Measurements from ENCODE around the gene CC2D1A.
A peak's percentile ranks its signal among the peaks of the same experiment; 100 is the strongest.

Gene CC2D1A

GRCh38 chr19:13905634-13906520, at the start of gene CC2D1A, which contains the start of gene BRME1:
CC2D1A (plus strand) TSS chr19:13906201; CDS start chr19:13906442, 241 bp downstream.
BRME1 (minus strand) TSS chr19:13906117; CDS start chr19:13904892, 1,225 bp downstream.
- peak; percentile 95 for DNase-seq
- Histone ChIP-seq H3K27me3 (ENCODE audit: insufficient read depth, low read depth, severe bottlenecking) (no peaks in the 10 kb centered on the region), H3K4me3 (ENCODE audit: low read depth, low read length) (peak within 1 kb of the TSS; percentile 83), H3K27ac (peak within 1 kb of the TSS; percentile 75), H3K9me3 (ENCODE audit: severe bottlenecking) (peaks cover 5% of the 10 kb centered on the region), H3K36me3 (peaks cover 7% of the 10 kb centered on the region)
- no peak for TF ChIP-seq CTCF (IDR thresholded peaks at IDR 0.05; ENCODE audit: low read depth, low read length)

GRCh38 chr19:13856497-13856896, 49.5 kb upstream of the CC2D1A start:
- Histone ChIP-seq H3K36me3 (no peaks in the 10 kb centered on the region), H3K4me3 (ENCODE audit: low read depth, low read length) (no peak overlapping the region), H3K27me3 (ENCODE audit: insufficient read depth, low read depth, severe bottlenecking) (no peaks in the 10 kb centered on the region), H3K9me3 (ENCODE audit: severe bottlenecking) (no peaks in the 10 kb centered on the region), H3K27ac (no peak overlapping the region)
- TF ChIP-seq CTCF (IDR thresholded peaks at IDR 0.05; ENCODE audit: low read depth, low read length) = no peak
- DNase-seq = no peak

GRCh38 chr19:13859361-13859880, 46.6 kb upstream of the CC2D1A start:
- peak; percentile 39 for DNase-seq
- Histone ChIP-seq H3K27me3 (ENCODE audit: insufficient read depth, low read depth, severe bottlenecking) (no peaks in the 10 kb centered on the region), H3K36me3 (no peaks in the 10 kb centered on the region), H3K9me3 (ENCODE audit: severe bottlenecking) (no peaks in the 10 kb centered on the region), H3K4me3 (ENCODE audit: low read depth, low read length) (no peak overlapping the region), H3K27ac (no peak overlapping the region)
- TF ChIP-seq CTCF (IDR thresholded peaks at IDR 0.05; ENCODE audit: low read depth, low read length) = no peak

GRCh38 chr19:13860679-13861391, 45.2 kb upstream of the CC2D1A start:
- H3K27ac ChIP-seq = no peak overlapping the region
- no peak for DNase-seq
- H3K4me3 ChIP-seq (ENCODE audit: low read depth, low read length) = no peak overlapping the region
- TF ChIP-seq CTCF (IDR thresholded peaks at IDR 0.05; ENCODE audit: low read depth, low read length) = no peak
- H3K9me3 ChIP-seq (ENCODE audit: severe bottlenecking) = no peaks in the 10 kb centered on the region
- H3K36me3 ChIP-seq = no peaks in the 10 kb centered on the region
- no peaks in the 10 kb centered on the region for H3K27me3 ChIP-seq (ENCODE audit: insufficient read depth, low read depth, severe bottlenecking)

GRCh38 chr19:13861392-13861713, 44.6 kb upstream of the CC2D1A start:
- Histone ChIP-seq H3K9me3 (ENCODE audit: severe bottlenecking) (no peaks in the 10 kb centered on the region), H3K36me3 (no peaks in the 10 kb centered on the region; the same call in 1 of the 2 replicates), H3K27ac (no peak overlapping the region), H3K4me3 (ENCODE audit: low read depth, low read length) (no peak overlapping the region), H3K27me3 (ENCODE audit: insufficient read depth, low read depth, severe bottlenecking) (no peaks in the 10 kb centered on the region)
- TF ChIP-seq CTCF (IDR thresholded peaks at IDR 0.05; ENCODE audit: low read depth, low read length) = no peak
- no peak for DNase-seq

Data from WERI-Rb-1 (cell line).